RWPE1 (cell line): ENCODE results near the gene ABHD12B.
A peak's percentile ranks its signal among the peaks of the same experiment; 100 is the strongest.

Source experiments
- CTCF ChIA-PET: fragments of 350-600 bp; sonication (Branson Sonifier 250); formaldehyde crosslinking; extraction: SDS; loops from one replicate; lab custom pipeline; 2021; lab: Yijun Ruan, JAX
- POLR2A ChIA-PET: fragments of 400-600 bp; formaldehyde crosslinking; extraction: SDS; loops from one replicate; lab custom pipeline; 2020; ENCODE audit warnings: antibody characterized with exemption; ENCODE audit not compliant: low non-redundant PET; lab: Yijun Ruan, JAX
- DNase-seq: peaks from one replicate; pipeline ENCODE4 v3.0.0; 2012; ENCODE audit warnings: low spot score
- H3K27ac ChIP-seq: fragments of 450-650 bp; 2 replicates; pipeline ENCODE4 v1.5.1; 2017
- TF ChIP-seq, protein P1 (sequence below): fragments of 450-650 bp; conservative IDR thresholded peaks from 2 replicates; pipeline ENCODE4 v1.5.1; 2017; ENCODE audit warnings: low read depth, mild to moderate bottlenecking

ABHD12B gene

GRCh38 chr14:50943943-50944646 lies 72.2 kb downstream of the ABHD12B start, which contains the start of gene PYGL:
TSS of gene PYGL (minus strand) at chr14:50944483. CDS start at chr14:50944403, 80 bp downstream.
- CTCF ChIA-PET = interaction anchor here (0.6 to 1.4 kb wide), 5 partner anchors 11 to 689 kb away, joined by 3 to 6 read pairs (median 3); no protein-coding TSS in a partner anchor

DNA sequence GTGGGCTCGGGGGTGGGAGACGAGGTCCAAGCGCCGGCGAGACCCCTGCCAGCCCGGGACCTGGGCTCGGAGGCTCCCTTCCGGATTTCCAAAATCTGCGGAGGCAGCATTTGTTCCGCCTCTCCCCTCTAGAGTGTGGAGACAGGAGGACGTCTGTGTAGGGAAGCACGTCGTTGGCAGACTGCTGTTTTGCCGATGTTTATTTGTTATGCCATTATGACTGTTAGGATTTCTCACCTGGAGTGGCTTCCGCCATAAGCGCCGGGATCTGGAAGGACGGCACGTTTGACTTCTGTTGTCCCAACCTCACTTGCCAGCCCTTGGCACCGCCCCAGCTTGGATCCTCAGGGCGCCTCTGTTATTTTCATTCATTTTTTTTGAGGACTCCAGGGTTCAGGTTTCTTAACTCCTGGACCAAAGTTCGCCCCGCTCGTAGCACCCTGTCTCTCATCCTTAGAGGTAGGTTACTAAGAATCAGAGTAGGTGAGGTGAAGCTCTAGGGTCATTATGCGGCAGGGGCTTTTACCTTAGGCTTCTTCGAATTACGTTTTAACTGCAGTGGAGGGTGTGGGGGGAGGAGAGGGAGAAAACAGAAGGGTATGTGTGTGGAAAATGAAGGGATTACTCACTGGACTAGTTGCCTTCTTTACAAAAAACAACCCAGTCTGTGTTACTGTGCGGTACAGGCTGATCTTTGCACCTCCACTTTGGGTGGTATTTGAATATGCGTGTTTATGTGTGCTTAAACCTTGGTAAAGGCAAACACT lies 73.0 kb downstream of the ABHD12B start:
- TF ChIP-seq, protein P1, sequence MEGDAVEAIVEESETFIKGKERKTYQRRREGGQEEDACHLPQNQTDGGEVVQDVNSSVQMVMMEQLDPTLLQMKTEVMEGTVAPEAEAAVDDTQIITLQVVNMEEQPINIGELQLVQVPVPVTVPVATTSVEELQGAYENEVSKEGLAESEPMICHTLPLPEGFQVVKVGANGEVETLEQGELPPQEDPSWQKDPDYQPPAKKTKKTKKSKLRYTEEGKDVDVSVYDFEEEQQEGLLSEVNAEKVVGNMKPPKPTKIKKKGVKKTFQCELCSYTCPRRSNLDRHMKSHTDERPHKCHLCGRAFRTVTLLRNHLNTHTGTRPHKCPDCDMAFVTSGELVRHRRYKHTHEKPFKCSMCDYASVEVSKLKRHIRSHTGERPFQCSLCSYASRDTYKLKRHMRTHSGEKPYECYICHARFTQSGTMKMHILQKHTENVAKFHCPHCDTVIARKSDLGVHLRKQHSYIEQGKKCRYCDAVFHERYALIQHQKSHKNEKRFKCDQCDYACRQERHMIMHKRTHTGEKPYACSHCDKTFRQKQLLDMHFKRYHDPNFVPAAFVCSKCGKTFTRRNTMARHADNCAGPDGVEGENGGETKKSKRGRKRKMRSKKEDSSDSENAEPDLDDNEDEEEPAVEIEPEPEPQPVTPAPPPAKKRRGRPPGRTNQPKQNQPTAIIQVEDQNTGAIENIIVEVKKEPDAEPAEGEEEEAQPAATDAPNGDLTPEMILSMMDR = no peak
- peak overlapping the region; percentile 93 for H3K27ac ChIP-seq
- POLR2A ChIA-PET = interaction anchor here (0.7 kb wide), 1 partner anchor 11 kb away, joined by 5 read pairs; no protein-coding TSS in a partner anchor
- CTCF ChIA-PET = interaction anchor here (0.6 to 1.4 kb wide), 5 partner anchors 25 to 689 kb away, joined by 3 to 4 read pairs (median 3); no protein-coding TSS in a partner anchor
- peak; percentile 69 for DNase-seq

More at GRCh38 chr14:50943943-50944646, 72.2 kb downstream of the ABHD12B start, which contains the start of gene PYGL:
- POLR2A ChIA-PET = interaction anchor here (0.7 kb wide), 1 partner anchor 11 kb away, joined by 5 read pairs; no protein-coding TSS in a partner anchor
- TF ChIP-seq, protein P1 = no peak
- peak within 1 kb of the TSS; percentile 93 for H3K27ac ChIP-seq
- peak; percentile 70 for DNase-seq

DNA sequence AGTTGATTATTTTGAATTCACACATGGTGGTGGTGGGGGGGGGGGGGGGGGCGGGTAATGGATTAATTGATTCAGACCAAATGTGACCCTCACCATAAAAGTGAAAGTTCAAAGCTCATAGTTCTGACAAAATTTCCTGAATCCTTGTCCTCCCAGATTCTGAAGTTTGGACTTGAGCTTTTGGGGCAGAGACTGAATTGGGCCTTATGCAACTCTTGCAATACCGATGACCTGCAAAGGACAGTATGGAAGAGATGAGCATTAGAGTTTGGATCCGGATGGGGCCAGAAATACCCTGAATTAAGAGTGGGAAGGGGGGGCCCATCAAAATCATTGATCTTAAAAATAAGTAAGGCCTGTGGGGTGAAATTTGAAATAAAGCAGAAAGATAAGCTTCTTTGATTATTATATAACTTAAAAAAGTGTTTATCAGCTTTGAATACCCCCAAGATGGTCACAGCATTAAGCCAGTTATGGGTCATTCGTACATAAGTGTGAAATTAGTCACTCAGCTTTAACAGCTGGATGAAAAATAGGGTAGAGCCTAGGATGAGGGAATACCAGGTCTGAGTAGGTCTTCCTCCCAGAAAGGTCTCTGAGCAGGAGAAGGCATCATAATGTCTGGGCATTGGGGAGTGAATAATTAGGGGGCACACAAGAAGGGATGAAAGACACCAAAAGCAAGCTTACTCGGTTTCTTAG lies 74.5 kb downstream of the ABHD12B start:
- CTCF ChIA-PET = interaction anchor here (1.1 kb wide), 1 partner anchor 101 kb away, joined by 5 read pairs; no protein-coding TSS in a partner anchor
- POLR2A ChIA-PET = no interaction called here
- DNase-seq = no peak
- H3K27ac ChIP-seq = no peak overlapping the region
- TF ChIP-seq, protein P1 = no peak

GRCh38 chr14:50947446-50947845 lies 75.6 kb downstream of the ABHD12B start:
- no peak for DNase-seq
- 0 out of 2 replicates have a peak overlapping the region, but pooled peaks have one; percentile 20 for H3K27ac ChIP-seq
- ChIA-PET POLR2A (no interaction called here), CTCF (no interaction called here)
- TF ChIP-seq, protein P1 = no peak

- CTCF ChIA-PET = no interaction called here
- POLR2A ChIA-PET = no interaction called here
- no peak overlapping the region for H3K27ac ChIP-seq
- DNase-seq = no peak
- TF ChIP-seq, protein P1 = no peak
Observed at GRCh38 chr14:50948205-50948604, 76.4 kb downstream of the ABHD12B start.

- H3K27ac ChIP-seq = no peak overlapping the region
- TF ChIP-seq, protein P1 = no peak
- no peak for DNase-seq
- POLR2A ChIA-PET = no interaction called here
- CTCF ChIA-PET = no interaction called here
Observed at GRCh38 chr14:50951032-50951431, 79.2 kb downstream of the ABHD12B start.
